Subcutaneous adipose tissue (tissue), 4 donors: ENCODE data around the gene KRT73. TPM values are rescaled to one million over a fixed set of nuclear protein-coding genes. Genes with fewer than 3 reads are reported as not detected.

Experiments
- total RNA-seq, 4 donors: library from RNA; depleted of rRNA; stranded (reverse); fragments of >200 nt; gene quantifications; one replicate each; pipeline ENCODE4 v1.1.0, GENCODE V29; 2016
- TF ChIP-seq, protein P1 (sequence below): fragments of 450-650 bp; IDR thresholded peaks from one replicate; pipeline ENCODE4 v1.5.1; 2016; ENCODE audit warnings: low read depth, mild to moderate bottlenecking, control low read depth, antibody characterized with exemption, moderate library complexity

Gene KRT73
- total RNA-seq, 4 donors from 2014 or later: not detected

GRCh38 chr12:52605542-52605941, 12.8 kb downstream of the KRT73 start:
- TF ChIP-seq, protein P1, sequence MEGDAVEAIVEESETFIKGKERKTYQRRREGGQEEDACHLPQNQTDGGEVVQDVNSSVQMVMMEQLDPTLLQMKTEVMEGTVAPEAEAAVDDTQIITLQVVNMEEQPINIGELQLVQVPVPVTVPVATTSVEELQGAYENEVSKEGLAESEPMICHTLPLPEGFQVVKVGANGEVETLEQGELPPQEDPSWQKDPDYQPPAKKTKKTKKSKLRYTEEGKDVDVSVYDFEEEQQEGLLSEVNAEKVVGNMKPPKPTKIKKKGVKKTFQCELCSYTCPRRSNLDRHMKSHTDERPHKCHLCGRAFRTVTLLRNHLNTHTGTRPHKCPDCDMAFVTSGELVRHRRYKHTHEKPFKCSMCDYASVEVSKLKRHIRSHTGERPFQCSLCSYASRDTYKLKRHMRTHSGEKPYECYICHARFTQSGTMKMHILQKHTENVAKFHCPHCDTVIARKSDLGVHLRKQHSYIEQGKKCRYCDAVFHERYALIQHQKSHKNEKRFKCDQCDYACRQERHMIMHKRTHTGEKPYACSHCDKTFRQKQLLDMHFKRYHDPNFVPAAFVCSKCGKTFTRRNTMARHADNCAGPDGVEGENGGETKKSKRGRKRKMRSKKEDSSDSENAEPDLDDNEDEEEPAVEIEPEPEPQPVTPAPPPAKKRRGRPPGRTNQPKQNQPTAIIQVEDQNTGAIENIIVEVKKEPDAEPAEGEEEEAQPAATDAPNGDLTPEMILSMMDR: no peak

- TF ChIP-seq, protein P1: no peak
Observed at GRCh38 chr12:52604859-52605258, 13.5 kb downstream of the KRT73 start.

- TF ChIP-seq, protein P1: no peak
Observed at GRCh38 chr12:52603314-52603713, 15.0 kb downstream of the KRT73 start.

DNA sequence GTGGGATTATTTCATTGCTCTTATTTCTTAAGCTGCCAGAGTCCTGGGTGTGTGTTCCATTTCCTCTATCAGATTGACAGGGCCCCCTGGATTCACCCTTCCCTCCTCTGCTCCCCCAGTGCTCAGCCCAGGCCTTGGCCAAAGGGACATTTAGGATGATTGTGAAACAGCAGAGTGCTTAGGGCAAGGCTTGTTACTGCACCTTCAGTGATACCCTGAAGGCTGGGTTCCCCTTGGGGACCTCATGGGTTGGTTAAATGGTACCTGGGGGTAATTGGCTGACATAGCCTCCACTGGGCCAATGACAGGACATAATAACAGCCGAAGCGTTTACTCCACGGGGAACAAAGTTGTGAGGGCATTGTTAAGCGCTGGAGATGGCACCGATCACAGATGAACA, 15.8 kb downstream of the KRT73 start:
- TF ChIP-seq, protein P1: no peak

- TF ChIP-seq, protein P1: no peak
Observed at GRCh38 chr12:52601671-52602070, 16.7 kb downstream of the KRT73 start.

- TF ChIP-seq, protein P1: no peak
Observed at GRCh38 chr12:52600941-52601481, 17.3 kb downstream of the KRT73 start, which contains the start of gene KRT72. KRT72 (minus strand) TSS chr12:52601463; CDS start chr12:52601452, 11 bp downstream.

DNA sequence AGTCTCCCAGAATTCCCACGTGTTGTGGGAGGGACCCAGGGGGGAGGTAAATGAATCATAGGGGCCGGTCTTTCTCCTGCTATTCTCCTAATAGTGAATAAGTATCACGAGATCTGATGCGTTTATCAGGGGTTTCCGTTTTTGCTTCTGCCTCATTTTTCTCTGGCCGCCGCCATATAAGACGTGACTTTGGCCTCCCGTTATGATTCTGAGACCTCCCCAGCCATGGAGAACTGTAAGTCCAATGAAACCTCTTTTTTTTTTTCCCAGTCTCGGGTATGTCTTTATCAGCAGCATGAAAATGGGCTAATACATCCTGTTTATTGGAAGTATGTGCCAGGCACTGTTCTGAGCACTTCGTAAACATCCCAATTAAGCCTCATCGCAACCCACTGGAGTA, 17.9 kb downstream of the KRT73 start:
- TF ChIP-seq, protein P1: no peak
